ENCODE results near the gene RAB7A.

DNA sequence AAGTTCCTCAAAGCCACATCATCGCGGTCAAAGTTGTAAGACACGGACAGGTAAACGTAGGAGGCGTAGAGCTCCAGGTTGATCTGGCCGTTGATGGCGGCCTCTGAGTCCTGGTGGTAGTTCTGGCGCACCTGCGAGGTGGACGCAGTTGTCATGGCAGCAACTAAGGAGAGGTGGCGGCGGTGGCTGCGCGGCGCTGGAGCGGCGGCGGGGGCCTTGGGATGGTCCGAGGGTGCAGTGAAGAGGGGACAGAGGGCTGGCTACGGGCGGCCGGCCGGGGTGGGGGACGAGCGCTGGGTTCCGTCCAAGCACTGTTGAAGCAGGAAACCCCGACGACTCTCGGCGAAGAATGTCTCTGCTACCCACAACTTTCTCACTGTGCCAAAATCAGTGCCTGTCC, 38.9 kb downstream of the RAB7A start:
- TF ChIP-seq, protein P1, sequence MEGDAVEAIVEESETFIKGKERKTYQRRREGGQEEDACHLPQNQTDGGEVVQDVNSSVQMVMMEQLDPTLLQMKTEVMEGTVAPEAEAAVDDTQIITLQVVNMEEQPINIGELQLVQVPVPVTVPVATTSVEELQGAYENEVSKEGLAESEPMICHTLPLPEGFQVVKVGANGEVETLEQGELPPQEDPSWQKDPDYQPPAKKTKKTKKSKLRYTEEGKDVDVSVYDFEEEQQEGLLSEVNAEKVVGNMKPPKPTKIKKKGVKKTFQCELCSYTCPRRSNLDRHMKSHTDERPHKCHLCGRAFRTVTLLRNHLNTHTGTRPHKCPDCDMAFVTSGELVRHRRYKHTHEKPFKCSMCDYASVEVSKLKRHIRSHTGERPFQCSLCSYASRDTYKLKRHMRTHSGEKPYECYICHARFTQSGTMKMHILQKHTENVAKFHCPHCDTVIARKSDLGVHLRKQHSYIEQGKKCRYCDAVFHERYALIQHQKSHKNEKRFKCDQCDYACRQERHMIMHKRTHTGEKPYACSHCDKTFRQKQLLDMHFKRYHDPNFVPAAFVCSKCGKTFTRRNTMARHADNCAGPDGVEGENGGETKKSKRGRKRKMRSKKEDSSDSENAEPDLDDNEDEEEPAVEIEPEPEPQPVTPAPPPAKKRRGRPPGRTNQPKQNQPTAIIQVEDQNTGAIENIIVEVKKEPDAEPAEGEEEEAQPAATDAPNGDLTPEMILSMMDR (IDR thresholded peaks at IDR 0.05), result no peak
- TF ChIP-seq POLR2A (IDR thresholded peaks at IDR 0.05), result no peak
